GM12872 (cell line): ENCODE results near the gene BRF1.

ENCODE experiments used
- CTCF ChIP-seq: IDR thresholded peaks from 3 replicates; pipeline ENCODE4 v1.5.1; 2011; ENCODE audit warnings: low read depth, mild to moderate bottlenecking, low read length, moderate library complexity; ENCODE audit not compliant: insufficient read depth

BRF1 gene

GRCh38 chr14:105168496-105168978, 132.3 kb downstream of the BRF1 start, which contains the start of gene JAG2:
TSS of gene JAG2 (minus strand) at chr14:105168776. CDS start at chr14:105168420, 356 bp downstream.
- TF ChIP-seq CTCF: no peak

- no peak for TF ChIP-seq CTCF
These were observed 132.7 kb downstream of the BRF1 start for GRCh38 chr14:105168093-105168420.

GRCh38 chr14:105167303-105168092, 133.3 kb downstream of the BRF1 start:
- no peak for TF ChIP-seq CTCF

GRCh38 chr14:105166571-105167302, 134.1 kb downstream of the BRF1 start:
- TF ChIP-seq CTCF: no peak

- no peak for TF ChIP-seq CTCF
These were observed 134.9 kb downstream of the BRF1 start for GRCh38 chr14:105165761-105166485.

- TF ChIP-seq CTCF: no peak
These were observed 135.6 kb downstream of the BRF1 start for GRCh38 chr14:105165134-105165704.

- TF ChIP-seq CTCF: no peak
These were observed 137.6 kb downstream of the BRF1 start for GRCh38 chr14:105163040-105163742.
